GF-D8 (cell line): ENCODE data around the gene TSPO2.

Source experiments
- DNase-seq: peaks from one replicate; lab custom pipeline; 2025; lab: John Stamatoyannopoulos, UW

TSPO2 gene

GRCh38 chr6:41051873-41052272, 9.6 kb downstream of the TSPO2 start:
- peak; percentile 34 for DNase-seq

GRCh38 chr6:41053041-41053440, 10.8 kb downstream of the TSPO2 start, which contains the start of gene APOBEC2:
APOBEC2 (plus strand) TSS chr6:41053202; CDS start chr6:41053348, 146 bp downstream.
- DNase-seq, result no peak

- DNase-seq, result no peak
Measured at GRCh38 chr6:41054511-41054910, 12.2 kb downstream of the TSPO2 start.

- no peak for DNase-seq
Measured at GRCh38 chr6:41055149-41055548, 12.9 kb downstream of the TSPO2 start.

- no peak for DNase-seq
Measured at GRCh38 chr6:41056768-41057490, 14.7 kb downstream of the TSPO2 start.

GRCh38 chr6:41058783-41059181, 16.5 kb downstream of the TSPO2 start:
- DNase-seq, result no peak

- no peak for DNase-seq
Measured at GRCh38 chr6:41059556-41059955, 17.3 kb downstream of the TSPO2 start.

- no peak for DNase-seq
Measured at GRCh38 chr6:41061196-41061726, 19.0 kb downstream of the TSPO2 start.

- DNase-seq, result no peak
Measured at GRCh38 chr6:41062056-41062455, 19.8 kb downstream of the TSPO2 start.

- DNase-seq, result no peak
Measured at GRCh38 chr6:41063884-41064285, 21.6 kb downstream of the TSPO2 start.

- no peak for DNase-seq
Measured at GRCh38 chr6:41064841-41065240, 22.6 kb downstream of the TSPO2 start.

- no peak for DNase-seq
Measured at GRCh38 chr6:41065550-41066026, 23.3 kb downstream of the TSPO2 start.

- peak; percentile 33 for DNase-seq
Measured at GRCh38 chr6:41066867-41067304, 24.6 kb downstream of the TSPO2 start.

- DNase-seq, result no peak
Measured at GRCh38 chr6:41071501-41071922, 29.2 kb downstream of the TSPO2 start.

GRCh38 chr6:41071923-41072835, 29.9 kb downstream of the TSPO2 start, which contains the start of gene OARD1:
OARD1 (minus strand) TSS chr6:41072356; CDS start chr6:41071634, 722 bp downstream.
- DNase-seq, result peak; percentile 97

- DNase-seq, result no peak
Measured at GRCh38 chr6:41072836-41073202, 30.6 kb downstream of the TSPO2 start, which contains the start of gene NFYA. NFYA (plus strand) TSS chr6:41072974; CDS start chr6:41079090, 6,116 bp downstream.

- DNase-seq, result peak; percentile 71
Measured at GRCh38 chr6:41073203-41073967, 31.1 kb downstream of the TSPO2 start.

- peak; percentile 20 for DNase-seq
Measured at GRCh38 chr6:41073968-41074691, 31.9 kb downstream of the TSPO2 start.

GRCh38 chr6:41074692-41075436, 32.6 kb downstream of the TSPO2 start:
- no peak for DNase-seq
